ES-I3 (cell line): ENCODE results near the gene CDH13.

Experiments
- H3K36me3 ChIP-seq: 2 replicates; pipeline ENCODE4 v1.6.1; 2013; ENCODE audit warnings: mild to moderate bottlenecking, low read length, control low read depth, moderate library complexity; ENCODE audit not compliant: insufficient read depth
- H3K4me1 ChIP-seq: 2 replicates; pipeline ENCODE4 v1.6.1; 2013; ENCODE audit warnings: mild to moderate bottlenecking, control low read depth, low read length; ENCODE audit not compliant: insufficient read depth
- H3K9ac ChIP-seq: 2 replicates; pipeline ENCODE4 v1.6.1; 2013; ENCODE audit warnings: low read depth, mild to moderate bottlenecking, low read length, moderate library complexity
- H3K9me3 ChIP-seq: 2 replicates; pipeline ENCODE4 v1.6.1; 2013; ENCODE audit warnings: mild to moderate bottlenecking, low read length, moderate library complexity; ENCODE audit not compliant: control insufficient read depth, insufficient read depth

Gene CDH13

GRCh38 chr16:82763371-82763770, 136.6 kb downstream of the CDH13 start:
- H3K4me1 ChIP-seq, result peaks cover 5% of the 10 kb centered on the region
- no peak overlapping the region for H3K9ac ChIP-seq
- no peaks in the 10 kb centered on the region for H3K9me3 ChIP-seq
- no peaks in the 10 kb centered on the region for H3K36me3 ChIP-seq

- no peak overlapping the region for H3K9ac ChIP-seq
- no peaks in the 10 kb centered on the region for H3K4me1 ChIP-seq
- no peaks in the 10 kb centered on the region for H3K9me3 ChIP-seq
- no peaks in the 10 kb centered on the region for H3K36me3 ChIP-seq
Measured at GRCh38 chr16:82767198-82767597, 140.4 kb downstream of the CDH13 start.

GRCh38 chr16:82767808-82768207, 141.0 kb downstream of the CDH13 start:
- H3K9ac ChIP-seq, result no peak overlapping the region
- H3K36me3 ChIP-seq, result no peaks in the 10 kb centered on the region
- H3K4me1 ChIP-seq, result no peaks in the 10 kb centered on the region
- H3K9me3 ChIP-seq, result no peaks in the 10 kb centered on the region

GRCh38 chr16:82769845-82770244, 143.1 kb downstream of the CDH13 start:
- Histone ChIP-seq H3K4me1 (no peaks in the 10 kb centered on the region), H3K9ac (no peak overlapping the region), H3K36me3 (no peaks in the 10 kb centered on the region), H3K9me3 (no peaks in the 10 kb centered on the region)

GRCh38 chr16:82772215-82772614, 145.4 kb downstream of the CDH13 start:
- Histone ChIP-seq H3K9ac (no peak overlapping the region), H3K9me3 (no peaks in the 10 kb centered on the region), H3K4me1 (no peaks in the 10 kb centered on the region), H3K36me3 (no peaks in the 10 kb centered on the region)

- no peaks in the 10 kb centered on the region for H3K9me3 ChIP-seq
- H3K4me1 ChIP-seq, result no peaks in the 10 kb centered on the region
- no peaks in the 10 kb centered on the region for H3K36me3 ChIP-seq
- H3K9ac ChIP-seq, result no peak overlapping the region
Measured at GRCh38 chr16:82773018-82773417, 146.2 kb downstream of the CDH13 start.

GRCh38 chr16:82776470-82777146, 149.8 kb downstream of the CDH13 start:
- Histone ChIP-seq H3K4me1 (peaks cover 1% of the 10 kb centered on the region; the same call in 1 of the 2 replicates), H3K36me3 (no peaks in the 10 kb centered on the region), H3K9ac (no peak overlapping the region), H3K9me3 (no peaks in the 10 kb centered on the region)

- H3K36me3 ChIP-seq, result no peaks in the 10 kb centered on the region
- no peaks in the 10 kb centered on the region for H3K9me3 ChIP-seq
- H3K4me1 ChIP-seq, result peaks cover 6% of the 10 kb centered on the region
- H3K9ac ChIP-seq, result no peak overlapping the region
Measured at GRCh38 chr16:82782715-82783251, 156.0 kb downstream of the CDH13 start.

GRCh38 chr16:82783933-82784572, 157.3 kb downstream of the CDH13 start:
- H3K4me1 ChIP-seq, result peaks cover 6% of the 10 kb centered on the region
- peaks cover 3% of the 10 kb centered on the region; the same call in 1 of the 2 replicates for H3K36me3 ChIP-seq
- H3K9me3 ChIP-seq, result no peaks in the 10 kb centered on the region
- no peak overlapping the region for H3K9ac ChIP-seq

- Histone ChIP-seq H3K36me3 (peaks cover 3% of the 10 kb centered on the region; the same call in 1 of the 2 replicates), H3K4me1 (peaks cover 6% of the 10 kb centered on the region), H3K9ac (no peak overlapping the region), H3K9me3 (no peaks in the 10 kb centered on the region)
Measured at GRCh38 chr16:82784573-82784968, 157.8 kb downstream of the CDH13 start.

GRCh38 chr16:82788225-82788624, 161.5 kb downstream of the CDH13 start:
- H3K4me1 ChIP-seq, result no peaks in the 10 kb centered on the region
- no peak overlapping the region for H3K9ac ChIP-seq
- H3K36me3 ChIP-seq, result peaks cover 3% of the 10 kb centered on the region; the same call in 1 of the 2 replicates
- H3K9me3 ChIP-seq, result no peaks in the 10 kb centered on the region

- H3K4me1 ChIP-seq, result peaks cover 5% of the 10 kb centered on the region; the same call in 1 of the 2 replicates
- H3K9ac ChIP-seq, result no peak overlapping the region
- no peaks in the 10 kb centered on the region for H3K9me3 ChIP-seq
- peaks cover 3% of the 10 kb centered on the region; the same call in 1 of the 2 replicates for H3K36me3 ChIP-seq
Measured at GRCh38 chr16:82788919-82789318, 162.2 kb downstream of the CDH13 start.

GRCh38 chr16:82792693-82793092, 165.9 kb downstream of the CDH13 start:
- H3K4me1 ChIP-seq, result peaks cover 5% of the 10 kb centered on the region; the same call in 1 of the 2 replicates
- H3K9me3 ChIP-seq, result no peaks in the 10 kb centered on the region
- no peak overlapping the region for H3K9ac ChIP-seq
- peaks cover 3% of the 10 kb centered on the region; the same call in 1 of the 2 replicates for H3K36me3 ChIP-seq

GRCh38 chr16:82793528-82794245, 166.9 kb downstream of the CDH13 start:
- H3K36me3 ChIP-seq, result no peaks in the 10 kb centered on the region
- no peak overlapping the region for H3K9ac ChIP-seq
- no peaks in the 10 kb centered on the region for H3K9me3 ChIP-seq
- H3K4me1 ChIP-seq, result peaks cover 5% of the 10 kb centered on the region; the same call in 1 of the 2 replicates
